Fibroblast of lung (primary cell): ENCODE measurements around the gene COX7A2. TPM values are rescaled to one million over a fixed set of nuclear protein-coding genes. Genes with fewer than 3 reads are reported as not detected.

Source experiments
- DNase-seq, 2 donors: peaks; one replicate each; pipeline versions ENCODE4 v3.0.0 to v3.0.0-alpha.2; 2010; ENCODE audit warnings: low read depth in 2 of 2
- H2AFZ ChIP-seq: 2 replicates; pipeline ENCODE4 v1.5.1; 2012; ENCODE audit warnings: low read length, control low read depth, inconsistent platforms
- H3K27ac ChIP-seq: 2 replicates; pipeline ENCODE4 v1.5.1; 2011; ENCODE audit warnings: low read length, control low read depth; ENCODE audit not compliant: insufficient read depth
- H3K27me3 ChIP-seq: 2 replicates; pipeline ENCODE4 v1.5.1; 2011; ENCODE audit warnings: mild to moderate bottlenecking, low read length; ENCODE audit not compliant: control insufficient read depth, insufficient read depth
- H3K36me3 ChIP-seq: 2 replicates; pipeline ENCODE4 v1.5.1; 2011; ENCODE audit warnings: low read length; ENCODE audit not compliant: control insufficient read depth, insufficient read depth
- H3K4me1 ChIP-seq: 2 replicates; pipeline ENCODE4 v1.5.1; 2011; ENCODE audit warnings: low read length; ENCODE audit not compliant: control insufficient read depth, insufficient read depth; ENCODE audit errors: extremely low read depth
- H3K4me2 ChIP-seq: 2 replicates; pipeline ENCODE4 v1.5.1; 2011; ENCODE audit warnings: low read length, control low read depth; ENCODE audit not compliant: insufficient read depth; ENCODE audit errors: extremely low read depth
- H3K4me3 ChIP-seq, 4 experiments: fragments of 200-600 bp in 1 of 4; sonication (generic) in 1 of 4; replicated peaks in 1 of 4; 2 replicates each; pipeline ENCODE4 v1.5.1; 2011 to 2016; ENCODE audit warnings: low read length in 4 of 4, low read depth in 3 of 4, mild to moderate bottlenecking in 3 of 4, control low read depth in 2 of 4, inconsistent platforms in 1 of 4, mixed read lengths in 1 of 4; ENCODE audit not compliant: insufficient read depth in 1 of 4; ENCODE audit errors: control extremely low read depth in 1 of 4
- H3K79me2 ChIP-seq: 2 replicates; pipeline ENCODE4 v1.5.1; 2012; ENCODE audit warnings: mild to moderate bottlenecking, low read length, inconsistent platforms; ENCODE audit not compliant: control insufficient read depth, insufficient read depth
- H3K9ac ChIP-seq: 2 replicates; pipeline ENCODE4 v1.5.1; 2011; ENCODE audit warnings: mild to moderate bottlenecking, low read length, control low read depth; ENCODE audit not compliant: insufficient read depth
- H3K9me3 ChIP-seq: 2 replicates; pipeline ENCODE4 v1.5.1; 2012; ENCODE audit warnings: low read depth, low read length; ENCODE audit not compliant: control insufficient read depth, insufficient read depth
- H4K20me1 ChIP-seq: 2 replicates; pipeline ENCODE4 v1.5.1; 2011; ENCODE audit warnings: low read length; ENCODE audit not compliant: control insufficient read depth, insufficient read depth; ENCODE audit errors: extremely low read depth
- EZH2 ChIP-seq: IDR thresholded peaks from 2 replicates; pipeline ENCODE4 v1.5.1; 2012; ENCODE audit warnings: low read length, control low read depth, mild to moderate bottlenecking; ENCODE audit errors: missing control alignments
- polyA plus RNA-seq, 2 donors: library from polyadenylated mRNA; depleted of rRNA in 1 of 2; stranded (reverse) in 1 of 2; unstranded in 1 of 2; fragments of >200 nt; gene quantifications; 2 replicates each; pipeline ENCODE4 v1.2.1, GENCODE V29; 2011 to 2012; ENCODE audit warnings: missing spikeins in 1 of 2
- total RNA-seq: library from RNA; depleted of rRNA; stranded (reverse); fragments of >200 nt; gene quantifications from 2 replicates; pipeline ENCODE4 v1.2.1, GENCODE V29; 2014
- TF ChIP-seq, protein P1 (sequence below), 2 donors: IDR thresholded peaks in 1 of 2; conservative IDR thresholded peaks in 1 of 2; 1 replicate in 1 of 2; 2 replicates in 1 of 2; pipeline ENCODE4 v1.5.1; 2011 to 2012; ENCODE audit warnings: low read length in 2 of 2, control low read depth in 1 of 2, inconsistent platforms in 1 of 2, low read depth in 1 of 2, mild to moderate bottlenecking in 1 of 2

The COX7A2 gene
- total and polyA plus RNA-seq, 2 donors (not counting 1 experiment from before 2014, with no cell fraction given): 115 to 159 TPM

DNA sequence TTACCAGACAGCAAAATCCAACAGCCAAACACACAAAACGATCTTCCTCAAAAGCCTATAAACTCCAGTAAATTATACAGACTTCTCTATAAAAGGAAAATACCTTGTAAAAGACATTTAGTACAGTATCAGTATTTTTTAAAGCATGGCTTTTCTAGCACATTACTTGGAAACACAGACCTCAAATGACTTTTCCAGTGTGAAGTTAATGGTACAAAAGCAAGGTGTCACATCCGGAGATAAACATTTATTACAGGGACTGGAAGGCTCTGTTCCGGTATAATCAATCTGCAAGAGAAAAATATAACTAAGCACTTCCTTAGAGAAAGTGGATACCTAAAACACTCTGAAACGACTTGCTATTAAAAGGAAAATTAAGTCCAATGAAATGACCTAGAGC is 23.9 kb upstream of the COX7A2 start:
- no peak for DNase-seq
- Histone ChIP-seq H3K27me3 (no peaks in the 10 kb centered on the region), H3K27ac (no peak overlapping the region), H3K79me2 (peaks cover 66% of the 10 kb centered on the region), H3K4me1 (peaks cover 9% of the 10 kb centered on the region), H4K20me1 (no peaks in the 10 kb centered on the region), H2AFZ (no peak overlapping the region), H3K9ac (no peak overlapping the region), H3K36me3 (no peaks in the 10 kb centered on the region), H3K4me2 (peak overlapping the region; percentile 41), H3K4me3 (no peak overlapping the region), H3K9me3 (no peaks in the 10 kb centered on the region)
- no peak for TF ChIP-seq EZH2
- TF ChIP-seq, protein P1, sequence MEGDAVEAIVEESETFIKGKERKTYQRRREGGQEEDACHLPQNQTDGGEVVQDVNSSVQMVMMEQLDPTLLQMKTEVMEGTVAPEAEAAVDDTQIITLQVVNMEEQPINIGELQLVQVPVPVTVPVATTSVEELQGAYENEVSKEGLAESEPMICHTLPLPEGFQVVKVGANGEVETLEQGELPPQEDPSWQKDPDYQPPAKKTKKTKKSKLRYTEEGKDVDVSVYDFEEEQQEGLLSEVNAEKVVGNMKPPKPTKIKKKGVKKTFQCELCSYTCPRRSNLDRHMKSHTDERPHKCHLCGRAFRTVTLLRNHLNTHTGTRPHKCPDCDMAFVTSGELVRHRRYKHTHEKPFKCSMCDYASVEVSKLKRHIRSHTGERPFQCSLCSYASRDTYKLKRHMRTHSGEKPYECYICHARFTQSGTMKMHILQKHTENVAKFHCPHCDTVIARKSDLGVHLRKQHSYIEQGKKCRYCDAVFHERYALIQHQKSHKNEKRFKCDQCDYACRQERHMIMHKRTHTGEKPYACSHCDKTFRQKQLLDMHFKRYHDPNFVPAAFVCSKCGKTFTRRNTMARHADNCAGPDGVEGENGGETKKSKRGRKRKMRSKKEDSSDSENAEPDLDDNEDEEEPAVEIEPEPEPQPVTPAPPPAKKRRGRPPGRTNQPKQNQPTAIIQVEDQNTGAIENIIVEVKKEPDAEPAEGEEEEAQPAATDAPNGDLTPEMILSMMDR (conservative IDR thresholded peaks at IDR 0.05 in 1 of 2, IDR thresholded peaks at IDR 0.05 in 1 of 2; ENCODE audit: low read depth in 1 of 2, low read length in 2 of 2): no peak

DNA sequence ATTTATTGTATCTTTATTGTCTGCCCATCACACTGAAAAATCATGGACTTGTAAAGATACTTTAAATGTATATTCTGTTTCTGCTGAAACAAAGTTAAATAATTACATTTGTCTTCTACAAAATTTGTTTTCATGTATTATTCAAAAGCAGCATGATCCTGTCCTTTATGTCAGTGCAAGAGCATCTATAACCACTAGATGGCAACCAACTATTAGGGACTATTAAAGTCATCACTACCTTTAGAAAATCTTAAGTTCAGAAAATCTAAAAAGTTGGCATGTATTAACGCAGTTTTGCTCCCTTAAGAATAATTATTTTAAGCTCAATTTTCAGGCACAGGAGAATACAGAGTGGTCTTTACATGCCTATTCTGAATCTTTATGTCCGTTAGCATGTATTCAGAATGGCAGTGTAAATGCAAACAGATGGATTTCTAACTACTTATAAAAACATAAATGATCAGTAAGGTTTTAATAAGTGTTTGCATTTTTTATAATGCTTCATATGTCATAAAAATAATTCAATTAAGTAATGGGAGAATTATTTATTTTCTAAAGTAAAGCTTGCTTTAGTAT is 23.2 kb upstream of the COX7A2 start:
- no peak for TF ChIP-seq EZH2
- TF ChIP-seq, protein P1 (conservative IDR thresholded peaks at IDR 0.05 in 1 of 2, IDR thresholded peaks at IDR 0.05 in 1 of 2; ENCODE audit: low read depth in 1 of 2, low read length in 2 of 2): peak; percentile 47 to 79
- Histone ChIP-seq H3K4me2 (no peak overlapping the region), H3K4me3 (no peak overlapping the region), H3K27ac (no peak overlapping the region), H3K9ac (no peak overlapping the region), H3K9me3 (no peaks in the 10 kb centered on the region), H3K36me3 (no peaks in the 10 kb centered on the region), H3K79me2 (peaks cover 62% of the 10 kb centered on the region), H4K20me1 (no peaks in the 10 kb centered on the region), H3K4me1 (peaks cover 9% of the 10 kb centered on the region), H3K27me3 (no peaks in the 10 kb centered on the region), H2AFZ (no peak overlapping the region)
- DNase-seq: peak; percentile 47 to 80

DNA sequence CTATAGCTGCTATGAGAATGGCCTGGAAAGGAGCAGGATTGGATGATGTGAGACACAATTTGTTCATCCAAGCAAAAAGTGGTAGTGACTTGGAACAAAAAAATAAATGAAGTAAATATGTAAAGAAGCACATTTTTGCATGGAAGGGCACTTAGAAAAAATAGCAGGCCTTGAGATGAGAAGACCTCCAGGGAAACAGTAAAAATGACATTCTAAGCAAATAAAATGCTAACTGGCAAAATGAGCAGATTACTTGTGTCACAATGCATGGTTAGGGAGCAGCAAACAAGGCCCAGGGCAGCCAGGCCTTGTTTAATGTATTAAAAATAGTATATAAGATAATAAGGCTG is 19.8 kb upstream of the COX7A2 start:
- TF ChIP-seq, protein P1 (conservative IDR thresholded peaks at IDR 0.05 in 1 of 2, IDR thresholded peaks at IDR 0.05 in 1 of 2; ENCODE audit: low read depth in 1 of 2, low read length in 2 of 2): no peak
- TF ChIP-seq EZH2: no peak
- H3K79me2 ChIP-seq: peaks cover 34% of the 10 kb centered on the region

More for the DNA sequence above, 19.8 kb upstream of the COX7A2 start:
- Histone ChIP-seq H3K4me2 (no peak overlapping the region), H3K4me1 (peaks cover 5% of the 10 kb centered on the region), H3K4me3 (no peak overlapping the region), H4K20me1 (no peaks in the 10 kb centered on the region), H3K9ac (no peak overlapping the region), H3K9me3 (no peaks in the 10 kb centered on the region), H3K27ac (no peak overlapping the region), H3K36me3 (no peaks in the 10 kb centered on the region), H3K27me3 (no peaks in the 10 kb centered on the region), H2AFZ (no peak overlapping the region)
- no peak for DNase-seq
